Omental fat pad (tissue), 4 donors: ENCODE data around the gene LRRC36. TPM values are rescaled to one million over a fixed set of nuclear protein-coding genes. Genes with fewer than 3 reads are reported as not detected.

Experiments
- ATAC-seq: fragments of 150-250 bp; one replicate; pipeline ENCODE4 v1.9.1; 2016; ENCODE audit warnings: mild to moderate bottlenecking, moderate library complexity; ENCODE audit not compliant: low FRiP score
- DNase-seq: peaks from one replicate; pipeline ENCODE4 v3.0.0-alpha.2; 2019; ENCODE audit warnings: low spot score
- CTCF ChIP-seq, 3 donors: fragments of 450-650 bp; IDR thresholded peaks; one replicate each; pipeline ENCODE4 v1.5.1; 2016 to 2017; ENCODE audit warnings: antibody characterized with exemption in 3 of 3, mild to moderate bottlenecking in 3 of 3, moderate library complexity in 2 of 3
- total RNA-seq, 4 donors: library from RNA; depleted of rRNA; stranded (reverse); fragments of >200 nt; gene quantifications; one replicate each; pipeline ENCODE4 v1.1.0, GENCODE V29; 2016

Gene LRRC36
- total RNA-seq, 4 donors from 2014 or later: 0.84 to 2.8 (median 1.0) TPM; not detected in 1

GRCh38 chr16:67394155-67395104 is 67.8 kb downstream of the LRRC36 start:
- ATAC-seq: no peak
- DNase-seq: no peak
- TF ChIP-seq CTCF (IDR thresholded peaks at IDR 0.05): no peak

- DNase-seq: no peak
- no peak for TF ChIP-seq CTCF (IDR thresholded peaks at IDR 0.05)
- no peak for ATAC-seq
Measured at GRCh38 chr16:67395105-67395457, 68.5 kb downstream of the LRRC36 start.

- no peak for DNase-seq
- ATAC-seq: no peak
- no peak for TF ChIP-seq CTCF (IDR thresholded peaks at IDR 0.05)
Measured at GRCh38 chr16:67395458-67396158, 69.0 kb downstream of the LRRC36 start.

GRCh38 chr16:67396159-67397035 is 69.8 kb downstream of the LRRC36 start:
- ATAC-seq (peak; percentile 18), DNase-seq (no peak)
- TF ChIP-seq CTCF (IDR thresholded peaks at IDR 0.05): no peak

GRCh38 chr16:67397036-67397801 is 70.6 kb downstream of the LRRC36 start:
- DNase-seq (no peak), ATAC-seq (no peak)
- no peak for TF ChIP-seq CTCF (IDR thresholded peaks at IDR 0.05)
